Kidney tubule cell (primary cell): ENCODE measurements around the gene SCFD1.
"Not testable (repeated sequence)": the region's sequence is repeated elsewhere in the genome, so short reads cannot be mapped to it uniquely, and the experiment has no call there.

Source experiments
- DNase-seq: peaks from one replicate; pipeline ENCODE4 v3.0.0-alpha.2; 2018; ENCODE audit warnings: low spot score

The SCFD1 gene

GRCh38 chr14:30610787-30611343 lies 11.3 kb upstream of the SCFD1 start:
- DNase-seq = peak; percentile 57

GRCh38 chr14:30614155-30614554 lies 8.0 kb upstream of the SCFD1 start:
- DNase-seq = no peak

GRCh38 chr14:30620178-30620577 lies 1.9 kb upstream of the SCFD1 start:
- DNase-seq = peak; percentile 25

- no peak for DNase-seq
These were observed 672 bp upstream of the SCFD1 start for GRCh38 chr14:30621354-30621939.

- no peak for DNase-seq
These were observed 1.5 kb downstream of the SCFD1 start for GRCh38 chr14:30623412-30624131.

GRCh38 chr14:30624132-30624423 lies 2.0 kb downstream of the SCFD1 start:
- DNase-seq = no peak

- DNase-seq = no peak
These were observed 3.4 kb downstream of the SCFD1 start for GRCh38 chr14:30625533-30625932.

- DNase-seq = peak; percentile 51
These were observed 7.3 kb downstream of the SCFD1 start for GRCh38 chr14:30629432-30629831.

- DNase-seq = no peak
These were observed 8.1 kb downstream of the SCFD1 start for GRCh38 chr14:30630248-30630647.

GRCh38 chr14:30632730-30633129 lies 10.6 kb downstream of the SCFD1 start:
- no peak for DNase-seq

- no peak for DNase-seq
These were observed 16.8 kb downstream of the SCFD1 start for GRCh38 chr14:30638926-30639325.

- DNase-seq = no peak
These were observed 19.1 kb downstream of the SCFD1 start for GRCh38 chr14:30641207-30641606.

- not testable (repeated sequence) for DNase-seq
These were observed 22.3 kb downstream of the SCFD1 start for GRCh38 chr14:30644462-30644861.

- no peak for DNase-seq
These were observed 23.5 kb downstream of the SCFD1 start for GRCh38 chr14:30645600-30645999.

- no peak for DNase-seq
These were observed 26.4 kb downstream of the SCFD1 start for GRCh38 chr14:30648471-30648870.

GRCh38 chr14:30651937-30652336 lies 29.8 kb downstream of the SCFD1 start:
- no peak for DNase-seq

GRCh38 chr14:30655124-30655523 lies 33.0 kb downstream of the SCFD1 start:
- DNase-seq = no peak

GRCh38 chr14:30655658-30656057 lies 33.5 kb downstream of the SCFD1 start:
- no peak for DNase-seq

GRCh38 chr14:30656190-30656632 lies 34.1 kb downstream of the SCFD1 start:
- DNase-seq = peak; percentile 31

- no peak for DNase-seq
These were observed 34.9 kb downstream of the SCFD1 start for GRCh38 chr14:30657050-30657449.

GRCh38 chr14:30657606-30658163 lies 35.6 kb downstream of the SCFD1 start:
- no peak for DNase-seq

- DNase-seq = no peak
These were observed 36.5 kb downstream of the SCFD1 start for GRCh38 chr14:30658645-30659044.

GRCh38 chr14:30669594-30669993 lies 47.5 kb downstream of the SCFD1 start:
- DNase-seq = no peak
